Endodermal cell (in vitro differentiated cells): ENCODE data around the gene SIAE. TPM values are rescaled to one million over a fixed set of nuclear protein-coding genes. Genes with fewer than 3 reads are reported as not detected.

ENCODE experiments used
- DNase-seq: peaks from one replicate; pipeline ENCODE4 v3.0.0-alpha.2; 2017
- H3K27ac ChIP-seq: 2 replicates; pipeline ENCODE4 v1.5.1; 2013; ENCODE audit warnings: mild to moderate bottlenecking, low read depth, low read length, moderate library complexity
- H3K27me3 ChIP-seq: 2 replicates; pipeline ENCODE4 v1.6.1; 2013; ENCODE audit warnings: mild to moderate bottlenecking, low read length, moderate library complexity; ENCODE audit not compliant: insufficient read depth, control insufficient read depth, poor library complexity, severe bottlenecking
- H3K36me3 ChIP-seq: 2 replicates; pipeline ENCODE4 v1.7.0; 2013; ENCODE audit warnings: mild to moderate bottlenecking, low read length, moderate library complexity; ENCODE audit not compliant: control insufficient read depth, insufficient read depth
- H3K4me1 ChIP-seq: one replicate; pipeline ENCODE4 v1.7.0; 2013; ENCODE audit warnings: low read length; ENCODE audit not compliant: control insufficient read depth, insufficient read depth
- H3K4me3 ChIP-seq: 2 replicates; pipeline ENCODE4 v1.5.1; 2013; ENCODE audit warnings: mild to moderate bottlenecking, low read length, moderate library complexity
- H3K9ac ChIP-seq: 2 replicates; pipeline ENCODE4 v1.6.1; 2013; ENCODE audit warnings: mild to moderate bottlenecking, low read length, moderate library complexity; ENCODE audit not compliant: poor library complexity, severe bottlenecking; ENCODE audit errors: extremely low read depth
- H3K9me3 ChIP-seq: 2 replicates; pipeline ENCODE4 v1.6.1; 2013; ENCODE audit warnings: mild to moderate bottlenecking, low read length, moderate library complexity; ENCODE audit not compliant: control insufficient read depth
- H3K27ac Mint-ChIP-seq: 2 replicates; pipeline ENCODE4 v1.8.0; 2020; ENCODE audit warnings: mixed read lengths
- H3K27me3 Mint-ChIP-seq: 2 replicates; pipeline ENCODE4 v1.8.0; 2021; ENCODE audit warnings: mild to moderate bottlenecking, mixed read lengths; ENCODE audit not compliant: insufficient read depth
- H3K36me3 Mint-ChIP-seq: 2 replicates; pipeline ENCODE4 v1.8.0; 2020; ENCODE audit warnings: low read depth, mixed read lengths
- H3K4me1 Mint-ChIP-seq: 2 replicates; pipeline ENCODE4 v1.8.0; 2020; ENCODE audit warnings: mixed read lengths
- H3K4me3 Mint-ChIP-seq: 2 replicates; pipeline ENCODE4 v1.8.0; 2020; ENCODE audit warnings: mild to moderate bottlenecking, moderate library complexity, mixed read lengths
- H3K9me3 Mint-ChIP-seq: 2 replicates; pipeline ENCODE4 v1.8.0; 2020; ENCODE audit warnings: mild to moderate bottlenecking, mixed read lengths
- WGBS, 2 experiments: methylation state at CpG; one replicate each; pipeline versions ENCODE4 v1.1.5 to v1.1.7; 2013; ENCODE audit warnings: missing lambda C conversion rate in 2 of 2, mixed read lengths in 1 of 2; ENCODE audit not compliant: insufficient coverage in 1 of 2, insufficient read length in 1 of 2; 5-methylcytosine and 5-hydroxymethylcytosine counted together
- total RNA-seq, 2 donors: library from RNA; stranded (reverse); fragmentation: NEBNext Ultra II Directional in 1 of 2; extraction: Animal tissue kit (Norgen Biotek cat#: 25700) in 1 of 2; gene quantifications; 2 replicates in 1 of 2; 3 replicates in 1 of 2; pipeline ENCODE4 v1.2.1, GENCODE V29; 2021
- TF ChIP-seq, protein P1 (sequence below): fragments of 200-600 bp; sonication (generic); conservative IDR thresholded peaks from 2 replicates; pipeline ENCODE4 v1.5.0; 2021; ENCODE audit warnings: antibody characterized with exemption, mild to moderate bottlenecking

Gene SIAE
- total RNA-seq, 2 donors from 2014 or later, result 4.4 to 7.4 TPM

DNA sequence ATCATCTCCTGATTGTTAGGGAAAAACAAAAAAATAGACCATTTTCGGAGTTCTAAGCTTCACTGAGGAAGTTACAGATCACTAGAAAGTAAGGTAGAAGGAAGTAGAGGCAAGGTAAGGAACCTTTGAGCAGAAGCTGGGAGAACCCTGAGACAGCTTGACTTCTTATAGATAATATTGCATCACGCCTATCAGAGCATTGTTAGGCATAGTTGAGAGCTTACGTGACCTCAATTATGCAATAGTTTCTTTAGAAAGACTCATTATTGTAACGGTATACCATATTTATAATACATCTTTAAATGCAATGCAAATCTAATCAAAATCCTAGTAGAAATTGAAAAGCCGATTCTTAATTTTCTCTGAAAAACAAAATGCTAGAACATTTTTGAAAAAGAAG is 46.0 kb downstream of the SIAE start:
- H3K36me3 Mint-ChIP-seq, result peaks cover 56% of the 10 kb centered on the region
- Histone ChIP-seq H3K4me3 (no peak overlapping the region), H3K9ac (no peak overlapping the region), H3K27me3 (no peaks in the 10 kb centered on the region), H3K36me3 (peaks cover 78% of the 10 kb centered on the region), H3K9me3 (no peaks in the 10 kb centered on the region), H3K27ac (no peak overlapping the region), H3K4me1 (peaks cover 5% of the 10 kb centered on the region)
- no peak overlapping the region for H3K4me3 Mint-ChIP-seq
- no peaks in the 10 kb centered on the region for H3K9me3 Mint-ChIP-seq
- peaks cover 9% of the 10 kb centered on the region for H3K4me1 Mint-ChIP-seq
- DNase-seq, result no peak
- no peaks in the 10 kb centered on the region for H3K27me3 Mint-ChIP-seq
- no peak overlapping the region for H3K27ac Mint-ChIP-seq
- TF ChIP-seq, protein P1, sequence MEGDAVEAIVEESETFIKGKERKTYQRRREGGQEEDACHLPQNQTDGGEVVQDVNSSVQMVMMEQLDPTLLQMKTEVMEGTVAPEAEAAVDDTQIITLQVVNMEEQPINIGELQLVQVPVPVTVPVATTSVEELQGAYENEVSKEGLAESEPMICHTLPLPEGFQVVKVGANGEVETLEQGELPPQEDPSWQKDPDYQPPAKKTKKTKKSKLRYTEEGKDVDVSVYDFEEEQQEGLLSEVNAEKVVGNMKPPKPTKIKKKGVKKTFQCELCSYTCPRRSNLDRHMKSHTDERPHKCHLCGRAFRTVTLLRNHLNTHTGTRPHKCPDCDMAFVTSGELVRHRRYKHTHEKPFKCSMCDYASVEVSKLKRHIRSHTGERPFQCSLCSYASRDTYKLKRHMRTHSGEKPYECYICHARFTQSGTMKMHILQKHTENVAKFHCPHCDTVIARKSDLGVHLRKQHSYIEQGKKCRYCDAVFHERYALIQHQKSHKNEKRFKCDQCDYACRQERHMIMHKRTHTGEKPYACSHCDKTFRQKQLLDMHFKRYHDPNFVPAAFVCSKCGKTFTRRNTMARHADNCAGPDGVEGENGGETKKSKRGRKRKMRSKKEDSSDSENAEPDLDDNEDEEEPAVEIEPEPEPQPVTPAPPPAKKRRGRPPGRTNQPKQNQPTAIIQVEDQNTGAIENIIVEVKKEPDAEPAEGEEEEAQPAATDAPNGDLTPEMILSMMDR, result no peak
- WGBS, 2 experiments, result 90 to 100% methylated on average over 2 to 5 of the region's 5 CpGs

GRCh38 chr11:124625504-124626168 is 47.9 kb downstream of the SIAE start:
- Histone ChIP-seq H3K4me1 (peaks cover 10% of the 10 kb centered on the region), H3K9me3 (no peaks in the 10 kb centered on the region), H3K27me3 (peaks cover under 1% of the 10 kb centered on the region), H3K9ac (no peak overlapping the region), H3K27ac (no peak overlapping the region), H3K36me3 (peaks cover 59% of the 10 kb centered on the region), H3K4me3 (no peak overlapping the region)
- WGBS, 2 experiments, result 91% methylated on average over 3 of the region's 3 CpGs; no CpG with 5 or more reads in 1 of the 2 experiments
- TF ChIP-seq, protein P1, result no peak
- Mint-ChIP-seq H3K9me3 (no peaks in the 10 kb centered on the region), H3K4me1 (peaks cover 18% of the 10 kb centered on the region), H3K27me3 (no peaks in the 10 kb centered on the region), H3K27ac (peak overlapping the region; percentile 48), H3K36me3 (peaks cover 40% of the 10 kb centered on the region), H3K4me3 (no peak overlapping the region)
- no peak for DNase-seq

DNA sequence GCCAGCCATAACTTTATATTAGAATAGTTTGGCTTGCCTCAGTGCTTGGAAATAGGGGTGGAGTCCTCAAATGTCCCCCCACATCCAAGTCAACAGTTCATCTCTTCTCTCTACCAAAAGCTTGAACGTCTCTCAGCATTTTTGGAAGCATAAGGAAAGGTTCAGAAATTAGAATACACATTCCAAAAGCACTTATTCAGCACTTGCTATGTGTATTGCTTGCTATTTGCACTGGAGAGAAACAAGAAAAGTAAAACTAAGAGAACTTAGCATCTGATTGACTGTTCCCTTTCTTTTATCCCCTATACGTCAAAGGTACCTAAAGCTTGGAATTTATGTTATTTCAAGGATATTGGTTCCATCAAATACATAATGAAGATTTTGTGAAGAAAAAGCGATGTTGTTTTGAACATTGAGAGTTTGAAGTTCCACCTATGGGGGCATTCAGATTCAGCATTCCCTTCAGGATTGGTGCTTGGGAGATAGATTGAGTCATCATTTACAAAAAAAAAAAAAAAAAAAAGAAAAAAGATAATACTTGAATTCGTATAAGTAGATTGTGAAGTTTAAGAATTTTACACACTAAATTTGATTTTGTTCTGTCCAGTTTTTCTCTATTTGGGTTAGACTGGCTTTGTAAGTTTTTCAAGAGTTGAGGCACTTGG is 49.5 kb downstream of the SIAE start:
- Histone ChIP-seq H3K4me1 (peaks cover 13% of the 10 kb centered on the region), H3K4me3 (peak overlapping the region; percentile 87), H3K27ac (no peak overlapping the region), H3K9me3 (no peaks in the 10 kb centered on the region), H3K9ac (peak overlapping the region; percentile 84), H3K36me3 (peaks cover 43% of the 10 kb centered on the region), H3K27me3 (peaks cover 17% of the 10 kb centered on the region)
- TF ChIP-seq, protein P1, result no peak
- H3K4me1 Mint-ChIP-seq, result peaks cover 18% of the 10 kb centered on the region
- peaks cover 33% of the 10 kb centered on the region for H3K36me3 Mint-ChIP-seq
- peaks cover 13% of the 10 kb centered on the region for H3K27me3 Mint-ChIP-seq
- H3K4me3 Mint-ChIP-seq, result peak overlapping the region; percentile 95
- H3K9me3 Mint-ChIP-seq, result no peaks in the 10 kb centered on the region
- H3K27ac Mint-ChIP-seq, result peak overlapping the region; percentile 45
- DNase-seq, result no peak
- 74 to 80% methylated on average over 1 to 3 of the region's 4 CpGs for WGBS, 2 experiments
